HCT116 (cell line): ENCODE data around the gene ASB10. TPM values are rescaled to one million over a fixed set of nuclear protein-coding genes. Genes with fewer than 3 reads are reported as not detected.

Experiments
- ATAC-seq: fragments of 200-7000 bp; cut with Tn5 transposase; 2 replicates; pipeline ENCODE4 v1.9.1; 2020; ENCODE audit warnings: mild to moderate bottlenecking, moderate library complexity
- BruUV-seq: library from RNA; stranded (reverse); fragments of 400-500 nt; replicated peaks from 2 replicates; lab custom pipeline; 2021; lab: Mats Ljungman, UMichigan
- CTCF ChIA-PET: fragments of 300-600 bp; sonication (Branson Sonifier 250); formaldehyde crosslinking; loops from one replicate; lab custom pipeline; 2021; ENCODE audit warnings: antibody characterized with exemption; lab: Charles Lee
- POLR2A ChIA-PET: fragments of 300-600, 350-600 bp; sonication (Branson Sonifier 250); formaldehyde crosslinking; loops from one replicate; lab custom pipeline; 2021; ENCODE audit warnings: antibody characterized with exemption; lab: Charles Lee
- RAD21 ChIA-PET, 2 experiments: fragments of 300-600 bp; sonication (Branson Sonifier 250); formaldehyde crosslinking; loops; one replicate each; lab custom pipeline; 2023; ENCODE audit warnings: low total read pairs in 2 of 2; ENCODE audit not compliant: uncharacterized antibody in 2 of 2, unreplicated experiment in 2 of 2, low non-redundant PET in 1 of 2; lab: Charles Lee
- DNase-seq: peaks from one replicate; pipeline ENCODE4 v3.0.0-alpha.2; 2010; ENCODE audit warnings: low read depth, low spot score
- H2AFZ ChIP-seq: fragments of 200-600 bp; shearing (Covaris generic), sonication (generic); 2 replicates; pipeline ENCODE4 v1.6.1; 2017; ENCODE audit warnings: low read depth, mixed run types, mixed read lengths, antibody characterized with exemption, low read length; ENCODE audit not compliant: poor library complexity, severe bottlenecking
- H3K27ac ChIP-seq: 2 replicates; pipeline ENCODE4 v1.5.1; 2012; ENCODE audit warnings: low read depth, low read length
- H3K27me3 ChIP-seq: fragments of 200-600 bp; sonication (generic); 2 replicates; pipeline ENCODE4 v1.6.1; 2016; ENCODE audit warnings: mixed run types, low read length, mixed read lengths; ENCODE audit not compliant: insufficient read depth
- H3K36me3 ChIP-seq, 2 experiments: fragments of 200-500 bp in 1 of 2; fragments of 200-600 bp in 1 of 2; sonication (Bioruptor generic) in 1 of 2; sonication (generic) in 1 of 2; 2 replicates each; pipeline versions ENCODE4 v1.5.1 to v1.6.1; 2014 to 2016; ENCODE audit warnings: low read length in 2 of 2, inconsistent platforms in 1 of 2, mixed read lengths in 1 of 2, mixed run types in 1 of 2; ENCODE audit not compliant: insufficient read depth in 2 of 2, control insufficient read depth in 1 of 2
- H3K4me1 ChIP-seq, 2 experiments: fragments of 200-600 bp in 1 of 2; sonication (generic) in 1 of 2; 2 replicates each; pipeline versions ENCODE4 v1.5.1 to v1.6.1; 2012 to 2017; ENCODE audit warnings: low read length in 2 of 2, inconsistent platforms in 1 of 2, mild to moderate bottlenecking in 1 of 2, mixed read lengths in 1 of 2, mixed run types in 1 of 2, moderate library complexity in 1 of 2; ENCODE audit not compliant: insufficient read depth in 2 of 2, control insufficient read depth in 1 of 2
- H3K4me2 ChIP-seq: fragments of 200-600 bp; sonication (generic); 2 replicates; pipeline ENCODE4 v1.6.1; 2017; ENCODE audit warnings: mixed run types, low read length, mixed read lengths
- H3K4me3 ChIP-seq, 2 experiments: fragments of 200-600 bp in 1 of 2; sonication (generic) in 1 of 2; replicated peaks in 1 of 2; 2 replicates each; pipeline ENCODE4 v1.5.1; 2011 to 2016; ENCODE audit warnings: low read length in 2 of 2, control low read depth in 1 of 2, low read depth in 1 of 2, mild to moderate bottlenecking in 1 of 2, mixed read lengths in 1 of 2, mixed run types in 1 of 2
- H3K79me2 ChIP-seq: fragments of 200-600 bp; sonication (generic); 2 replicates; pipeline ENCODE4 v1.6.1; 2017; ENCODE audit warnings: mild to moderate bottlenecking, mixed run types, low read length, moderate library complexity, mixed read lengths; ENCODE audit not compliant: insufficient read depth
- H3K9ac ChIP-seq: fragments of 200-600 bp; sonication (generic); 2 replicates; pipeline ENCODE4 v1.6.1; 2016; ENCODE audit warnings: low read length, mixed read lengths
- H3K9me2 ChIP-seq: fragments of 200-600 bp; sonication (generic), shearing (Covaris generic); 2 replicates; pipeline ENCODE4 v1.6.1; 2017; ENCODE audit warnings: mixed run types, mild to moderate bottlenecking, moderate library complexity; ENCODE audit not compliant: insufficient read depth
- H3K9me3 ChIP-seq, 2 experiments: fragments of 200-500 bp in 1 of 2; fragments of 200-600 bp in 1 of 2; sonication (Bioruptor generic) in 1 of 2; sonication (generic) in 1 of 2; 2 replicates each; pipeline ENCODE4 v1.6.1; 2014 to 2017; ENCODE audit warnings: low read length in 2 of 2, mixed read lengths in 2 of 2, inconsistent platforms in 1 of 2, low read depth in 1 of 2, mild to moderate bottlenecking in 1 of 2, mixed run types in 1 of 2, moderate library complexity in 1 of 2; ENCODE audit not compliant: control insufficient read depth in 1 of 2, insufficient read depth in 1 of 2
- H4K20me1 ChIP-seq: fragments of 200-600 bp; sonication (generic), shearing (Covaris generic); 2 replicates; pipeline ENCODE4 v1.6.1; 2017; ENCODE audit warnings: mixed run types, mild to moderate bottlenecking, moderate library complexity; ENCODE audit not compliant: insufficient read depth
- ATF3 ChIP-seq: IDR thresholded peaks from 2 replicates; pipeline ENCODE4 v1.6.1; 2012
- CBX3 ChIP-seq: IDR thresholded peaks from 2 replicates; pipeline ENCODE4 v1.6.1; 2012; ENCODE audit warnings: low read depth
- CEBPB ChIP-seq: IDR thresholded peaks from 2 replicates; pipeline ENCODE4 v1.6.1; 2012; ENCODE audit warnings: low read depth
- CTCF ChIP-seq, 3 experiments: fragments of 200-600 bp in 1 of 3; sonication (generic) in 1 of 3; IDR thresholded peaks in 2 of 3; conservative IDR thresholded peaks in 1 of 3; 2 replicates each; pipeline ENCODE4 v1.5.1; 2012 to 2017; ENCODE audit warnings: low read depth in 2 of 3, low read length in 2 of 3, antibody characterized with exemption in 1 of 3, borderline replicate concordance in 1 of 3, control low read depth in 1 of 3, mild to moderate bottlenecking in 1 of 3, mixed read lengths in 1 of 3, mixed run types in 1 of 3, moderate library complexity in 1 of 3; ENCODE audit not compliant: insufficient read depth in 1 of 3
- EGR1 ChIP-seq: IDR thresholded peaks from 2 replicates; pipeline ENCODE4 v1.6.1; 2012; ENCODE audit warnings: low read depth
- EZH2 ChIP-seq: fragments of 200-600 bp; sonication (generic); IDR thresholded peaks from 2 replicates; pipeline ENCODE4 v1.6.1; 2017; ENCODE audit warnings: antibody characterized with exemption, mixed run types
- MAX ChIP-seq: IDR thresholded peaks from 2 replicates; pipeline ENCODE4 v1.6.1; 2012
- RAD21 ChIP-seq: IDR thresholded peaks from 2 replicates; pipeline ENCODE4 v1.6.1; 2012; ENCODE audit warnings: low read depth, mild to moderate bottlenecking
- SIN3A ChIP-seq: IDR thresholded peaks from 2 replicates; pipeline ENCODE4 v1.6.1; 2012; ENCODE audit warnings: low read depth
- SRF ChIP-seq: IDR thresholded peaks from 2 replicates; pipeline ENCODE4 v1.6.1; 2012; ENCODE audit warnings: low read depth
- YY1 ChIP-seq: IDR thresholded peaks from 2 replicates; pipeline ENCODE4 v1.6.1; 2011; ENCODE audit warnings: low read length, low read depth, moderate library complexity, mild to moderate bottlenecking; ENCODE audit not compliant: insufficient replicate concordance; ENCODE audit errors: extremely low read depth
- ZBTB33 ChIP-seq: IDR thresholded peaks from 2 replicates; pipeline ENCODE4 v1.6.1; 2011; ENCODE audit warnings: mild to moderate bottlenecking, low read length, moderate library complexity; ENCODE audit not compliant: insufficient replicate concordance; ENCODE audit errors: extremely low read depth
- ZFX ChIP-seq: fragments of 450-650 bp; IDR thresholded peaks from 2 replicates; pipeline ENCODE4 v1.6.1; 2017
- ZNF274 ChIP-seq: fragments of 200-500 bp; sonication (Bioruptor generic); IDR thresholded peaks from 2 replicates; pipeline ENCODE4 v1.6.1; 2014; ENCODE audit warnings: mild to moderate bottlenecking, low read depth, low read length, inconsistent platforms
- intact Hi-C: fragments of 100-400 bp; cut with micrococcal nuclease; formaldehyde crosslinking; loops from 2 replicates; pipeline ENCODE4 v1.10.0; 2022
- total RNA-seq: library from RNA; stranded (reverse); gene quantifications from one replicate; pipeline ENCODE4 v1.2.1, GENCODE V29; 2021; ENCODE audit not compliant: unreplicated experiment

Gene ASB10
- total RNA-seq, 1 experiment from 2014 or later: not detected

- H2AFZ ChIP-seq: no peak overlapping the region
- no TSS peak for BruUV-seq
These were observed 57.7 kb downstream of the ASB10 start for GRCh38 chr7:151129117-151129959.

More at GRCh38 chr7:151129117-151129959, 57.7 kb downstream of the ASB10 start:
- TF ChIP-seq ZBTB33 (no peak), EGR1 (no peak), ZFX (no peak), MAX (no peak), ATF3 (no peak), EZH2 (no peak), YY1 (no peak), CEBPB (no peak), SRF (no peak), ZNF274 (no peak), SIN3A (no peak), CTCF (IDR thresholded peaks at IDR 0.05 in 2 of 3, conservative IDR thresholded peaks at IDR 0.05 in 1 of 3; ENCODE audit: borderline replicate concordance in 1 of 3, insufficient read depth in 1 of 3, low read depth in 2 of 3, low read length in 2 of 3) (no peak), CBX3 (no peak), RAD21 (no peak)
- intact Hi-C loops: loop anchor here (10.0 kb wide), 1 partner anchor 115 kb away; the partner anchor contains the start of gene SMARCD3
- Histone ChIP-seq H3K9me3 (no peaks in the 10 kb centered on the region), H3K79me2 (peaks cover 6% of the 10 kb centered on the region; the same call in 1 of the 2 replicates), H4K20me1 (no peaks in the 10 kb centered on the region), H3K9me2 (no peaks in the 10 kb centered on the region), H3K4me3 (no peak overlapping the region), H3K27me3 (no peaks in the 10 kb centered on the region), H3K36me3 (peaks cover 16 to 24% of the 10 kb centered on the region in 2 experiments; a peak in 3 of 4 replicates), H3K9ac (no peak overlapping the region), H3K4me1 (no peaks in the 10 kb centered on the region), H3K27ac (no peak overlapping the region), H3K4me2 (no peak overlapping the region)
- ATAC-seq (no peak), DNase-seq (no peak)
- RAD21 ChIA-PET: no interaction called here
- POLR2A ChIA-PET: no interaction called here
- CTCF ChIA-PET: no interaction called here
